Measurements from ENCODE around the gene SORL1-AS1.
"Not testable (repeated sequence)": the region's sequence is repeated elsewhere in the genome, so short reads cannot be mapped to it uniquely, and the experiment has no call there.

Gene SORL1-AS1

GRCh38 chr11:121429556-121429955, 23.2 kb downstream of the SORL1-AS1 start:
- DNase-seq (ENCODE audit: low read depth in 1 of 2, low spot score in 1 of 2) = no peak

GRCh38 chr11:121427400-121427744, 25.4 kb downstream of the SORL1-AS1 start:
- no peak for DNase-seq (ENCODE audit: low read depth in 1 of 2, low spot score in 1 of 2)

- peak in 1 of 2 donors; percentile 30 for DNase-seq (ENCODE audit: low read depth in 1 of 2, low spot score in 1 of 2)
These were observed 26.0 kb downstream of the SORL1-AS1 start for GRCh38 chr11:121426476-121427399.

GRCh38 chr11:121425828-121426227, 26.9 kb downstream of the SORL1-AS1 start:
- DNase-seq (ENCODE audit: low read depth in 1 of 2, low spot score in 1 of 2) = no peak

- DNase-seq (ENCODE audit: low read depth in 1 of 2, low spot score in 1 of 2) = no peak
These were observed 30.1 kb downstream of the SORL1-AS1 start for GRCh38 chr11:121422675-121423074.

GRCh38 chr11:121421149-121421901, 31.4 kb downstream of the SORL1-AS1 start:
- DNase-seq (ENCODE audit: low read depth in 1 of 2, low spot score in 1 of 2) = no peak

- DNase-seq (ENCODE audit: low read depth in 1 of 2, low spot score in 1 of 2) = no peak
These were observed 32.4 kb downstream of the SORL1-AS1 start for GRCh38 chr11:121420398-121420797.

- no peak for DNase-seq (ENCODE audit: low read depth in 1 of 2, low spot score in 1 of 2)
These were observed 32.9 kb downstream of the SORL1-AS1 start for GRCh38 chr11:121419836-121420235.

GRCh38 chr11:121418625-121419114, 34.1 kb downstream of the SORL1-AS1 start:
- DNase-seq (ENCODE audit: low read depth in 1 of 2, low spot score in 1 of 2) = peak in 1 of 2 donors; percentile 20

GRCh38 chr11:121417607-121418006, 35.2 kb downstream of the SORL1-AS1 start:
- no peak for DNase-seq (ENCODE audit: low read depth in 1 of 2, low spot score in 1 of 2)

GRCh38 chr11:121417055-121417551, 35.7 kb downstream of the SORL1-AS1 start:
- peak in 1 of 2 donors; percentile 13 for DNase-seq (ENCODE audit: low read depth in 1 of 2, low spot score in 1 of 2)

- no peak for DNase-seq (ENCODE audit: low read depth in 1 of 2, low spot score in 1 of 2)
These were observed 36.9 kb downstream of the SORL1-AS1 start for GRCh38 chr11:121415856-121416255.

GRCh38 chr11:121414141-121414913, 38.4 kb downstream of the SORL1-AS1 start:
- no peak for DNase-seq (ENCODE audit: low read depth in 1 of 2, low spot score in 1 of 2)

GRCh38 chr11:121412711-121413415, 39.9 kb downstream of the SORL1-AS1 start:
- DNase-seq (ENCODE audit: low read depth in 1 of 2, low spot score in 1 of 2) = no peak

- DNase-seq (ENCODE audit: low read depth in 1 of 2, low spot score in 1 of 2) = no peak
These were observed 40.7 kb downstream of the SORL1-AS1 start for GRCh38 chr11:121412000-121412587.

GRCh38 chr11:121411330-121411729, 41.4 kb downstream of the SORL1-AS1 start:
- DNase-seq (ENCODE audit: low read depth in 1 of 2, low spot score in 1 of 2) = not testable (repeated sequence)

GRCh38 chr11:121410041-121410440, 42.7 kb downstream of the SORL1-AS1 start:
- DNase-seq (ENCODE audit: low read depth in 1 of 2, low spot score in 1 of 2) = not testable (repeated sequence)

- no peak for DNase-seq (ENCODE audit: low read depth in 1 of 2, low spot score in 1 of 2)
These were observed 43.9 kb downstream of the SORL1-AS1 start for GRCh38 chr11:121408830-121409229.

- no peak for DNase-seq (ENCODE audit: low read depth in 1 of 2, low spot score in 1 of 2)
These were observed 46.5 kb downstream of the SORL1-AS1 start for GRCh38 chr11:121406291-121406690.

- no peak for DNase-seq (ENCODE audit: low read depth in 1 of 2, low spot score in 1 of 2)
These were observed 47.1 kb downstream of the SORL1-AS1 start for GRCh38 chr11:121405646-121406045.

All from activated CD4-positive, alpha-beta T cell treated with anti-CD3 and anti-CD28 coated beads, Interleukin-2, amount 50 U/mL, for 24 hours (primary cell).